Panc1 (cell line): Measurements from ENCODE around the gene BRF1. TPM values are rescaled to one million over a fixed set of nuclear protein-coding genes. Genes with fewer than 3 reads are reported as not detected.

Experiments
- ATAC-seq: fragments of 200-7000 bp; cut with Tn5 transposase; 2 replicates; pipeline ENCODE4 v1.9.1; 2020; ENCODE audit warnings: mild to moderate bottlenecking, moderate library complexity
- BruUV-seq: library from RNA; stranded (reverse); fragments of 400-500 nt; replicated peaks from 2 replicates; lab custom pipeline; 2021; lab: Mats Ljungman, UMichigan
- CTCF ChIA-PET: fragments of 300-600 bp; sonication (Branson Sonifier 250); formaldehyde crosslinking; loops from one replicate; lab custom pipeline; 2022; ENCODE audit warnings: antibody characterized with exemption; lab: Charles Lee
- POLR2A ChIA-PET: fragments of 300-600 bp; sonication (Branson Sonifier 250); formaldehyde crosslinking; loops from one replicate; lab custom pipeline; 2022; ENCODE audit warnings: antibody characterized with exemption; lab: Charles Lee
- DNase-seq: peaks from one replicate; pipeline ENCODE4 v3.0.0-alpha.2; 2010; ENCODE audit warnings: low read depth, low spot score
- H3K27ac ChIP-seq: 2 replicates; pipeline ENCODE4 v1.5.1; 2011; ENCODE audit warnings: mild to moderate bottlenecking, low read length, inconsistent platforms
- H3K27me3 ChIP-seq: fragments of 200-500 bp; sonication (Bioruptor generic); 2 replicates; pipeline ENCODE4 v1.6.0; 2014; ENCODE audit warnings: low read length, inconsistent platforms; ENCODE audit not compliant: control insufficient read depth, insufficient read depth
- H3K36me3 ChIP-seq: fragments of 200-500 bp; sonication (Bioruptor generic); 2 replicates; pipeline ENCODE4 v1.5.1; 2014; ENCODE audit warnings: inconsistent platforms, mild to moderate bottlenecking, low read length, moderate library complexity; ENCODE audit not compliant: control insufficient read depth, insufficient read depth
- H3K4me1 ChIP-seq: 2 replicates; pipeline ENCODE4 v1.5.1; 2011; ENCODE audit warnings: inconsistent platforms, mild to moderate bottlenecking, low read length, moderate library complexity; ENCODE audit not compliant: control insufficient read depth, insufficient read depth
- H3K4me3 ChIP-seq, 2 experiments: 2 replicates each; pipeline ENCODE4 v1.5.1; 2011 to 2012; ENCODE audit warnings: low read depth in 2 of 2, low read length in 2 of 2, mild to moderate bottlenecking in 2 of 2, inconsistent platforms in 1 of 2, moderate library complexity in 1 of 2
- H3K9me3 ChIP-seq: fragments of 200-500 bp; sonication (Bioruptor generic); 2 replicates; pipeline ENCODE4 v1.5.1; 2014; ENCODE audit warnings: low read depth, mild to moderate bottlenecking, inconsistent platforms, low read length, moderate library complexity; ENCODE audit not compliant: control insufficient read depth, insufficient read depth
- POLR2AphosphoS5 ChIP-seq: IDR thresholded peaks from 2 replicates; pipeline ENCODE4 v1.6.1; 2012; ENCODE audit warnings: mild to moderate bottlenecking, low read depth, low read length, moderate library complexity
- SIN3A ChIP-seq: IDR thresholded peaks from 2 replicates; pipeline ENCODE4 v1.6.1; 2012; ENCODE audit warnings: low read depth, mild to moderate bottlenecking, low read length, moderate library complexity, borderline replicate concordance; ENCODE audit not compliant: insufficient read depth
- TCF7L2 ChIP-seq: IDR thresholded peaks from 2 replicates; pipeline ENCODE4 v1.6.1; 2011; ENCODE audit warnings: mild to moderate bottlenecking, low read depth, low read length, inconsistent platforms
- in situ Hi-C: cut with HindIII; loops from 2 replicates; pipeline ENCODE4 v1.10.0; 2016; ENCODE audit warnings: low sequenced_read_pairs, low pct_unique_long_range_greater_than_20kb
- intact Hi-C: fragments of 100-400 bp; cut with micrococcal nuclease; formaldehyde crosslinking; loops from one replicate; pipeline ENCODE4 v1.10.0; 2022; ENCODE audit not compliant: unreplicated experiment
- total RNA-seq: library from RNA; stranded (reverse); gene quantifications from one replicate; pipeline ENCODE4 v1.2.1, GENCODE V29; 2021; ENCODE audit not compliant: unreplicated experiment
- TF ChIP-seq, protein P1 (sequence below): fragments of 450-650 bp; IDR thresholded peaks from 2 replicates; pipeline ENCODE4 v1.5.1; 2017; ENCODE audit warnings: mild to moderate bottlenecking
- TF ChIP-seq, protein P2 (sequence below), 2 experiments: IDR thresholded peaks; 2 replicates each; pipeline ENCODE4 v1.6.1; 2011 to 2012; ENCODE audit warnings: low read depth in 2 of 2, control low read depth in 1 of 2, low read length in 1 of 2, mild to moderate bottlenecking in 1 of 2, moderate library complexity in 1 of 2; ENCODE audit not compliant: insufficient read depth in 1 of 2

BRF1 gene
- total RNA-seq, 1 experiment from 2014 or later: 25.0 TPM

DNA sequence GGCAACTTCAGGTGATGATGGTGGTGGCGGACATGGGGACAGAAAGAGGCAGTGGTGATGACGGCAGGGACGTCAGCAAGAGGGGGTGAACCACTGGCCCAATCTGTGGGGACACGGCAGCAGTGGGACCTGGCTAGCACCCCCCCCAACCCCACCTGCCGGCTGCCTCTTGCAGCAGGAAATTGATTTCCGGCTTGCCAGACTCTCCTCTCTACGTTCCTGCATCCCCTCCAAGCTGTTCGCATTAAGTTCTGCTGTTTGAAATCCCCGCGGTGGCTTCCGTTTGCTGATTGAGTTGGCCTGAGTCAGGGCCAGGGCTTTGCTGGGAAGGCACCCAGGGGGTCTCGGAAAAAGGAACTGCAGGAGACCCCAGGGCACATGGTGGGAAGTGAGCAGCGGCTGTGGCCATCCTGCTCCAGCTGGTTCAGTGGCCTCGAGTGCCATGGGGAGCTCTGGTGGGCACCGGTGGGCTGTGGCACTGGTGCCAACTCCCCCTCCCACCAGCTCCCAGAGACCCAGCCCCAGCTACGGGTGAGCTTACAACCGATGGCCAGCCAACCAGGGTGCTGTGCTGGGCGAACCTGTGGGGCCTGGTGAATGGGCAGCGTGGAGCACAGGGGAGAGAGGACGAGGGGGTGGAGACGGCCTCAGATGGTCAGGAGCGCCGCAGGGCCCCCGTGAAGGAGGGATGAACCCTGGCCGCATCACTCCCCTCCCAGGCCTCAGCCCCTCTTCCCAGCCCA is 105.1 kb downstream of the BRF1 start:
- H3K36me3 ChIP-seq: no peaks in the 10 kb centered on the region
- ChIA-PET POLR2A (interaction anchor here (0.6 kb wide), 1 partner anchor 59 kb away, joined by 4 read pairs; no protein-coding TSS in a partner anchor), CTCF (interaction anchor here (1.0 kb wide), 1 partner anchor 105 kb away, joined by 3 read pairs; no protein-coding TSS in a partner anchor)
- peaks cover 4% of the 10 kb centered on the region; the same call in 1 of the 2 replicates for H3K4me1 ChIP-seq
- no peak for DNase-seq
- no peak for TF ChIP-seq POLR2AphosphoS5
- no peak for TF ChIP-seq SIN3A
- TF ChIP-seq, protein P1, sequence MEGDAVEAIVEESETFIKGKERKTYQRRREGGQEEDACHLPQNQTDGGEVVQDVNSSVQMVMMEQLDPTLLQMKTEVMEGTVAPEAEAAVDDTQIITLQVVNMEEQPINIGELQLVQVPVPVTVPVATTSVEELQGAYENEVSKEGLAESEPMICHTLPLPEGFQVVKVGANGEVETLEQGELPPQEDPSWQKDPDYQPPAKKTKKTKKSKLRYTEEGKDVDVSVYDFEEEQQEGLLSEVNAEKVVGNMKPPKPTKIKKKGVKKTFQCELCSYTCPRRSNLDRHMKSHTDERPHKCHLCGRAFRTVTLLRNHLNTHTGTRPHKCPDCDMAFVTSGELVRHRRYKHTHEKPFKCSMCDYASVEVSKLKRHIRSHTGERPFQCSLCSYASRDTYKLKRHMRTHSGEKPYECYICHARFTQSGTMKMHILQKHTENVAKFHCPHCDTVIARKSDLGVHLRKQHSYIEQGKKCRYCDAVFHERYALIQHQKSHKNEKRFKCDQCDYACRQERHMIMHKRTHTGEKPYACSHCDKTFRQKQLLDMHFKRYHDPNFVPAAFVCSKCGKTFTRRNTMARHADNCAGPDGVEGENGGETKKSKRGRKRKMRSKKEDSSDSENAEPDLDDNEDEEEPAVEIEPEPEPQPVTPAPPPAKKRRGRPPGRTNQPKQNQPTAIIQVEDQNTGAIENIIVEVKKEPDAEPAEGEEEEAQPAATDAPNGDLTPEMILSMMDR: no peak
- TF ChIP-seq TCF7L2: no peak
- TF ChIP-seq, protein P2, sequence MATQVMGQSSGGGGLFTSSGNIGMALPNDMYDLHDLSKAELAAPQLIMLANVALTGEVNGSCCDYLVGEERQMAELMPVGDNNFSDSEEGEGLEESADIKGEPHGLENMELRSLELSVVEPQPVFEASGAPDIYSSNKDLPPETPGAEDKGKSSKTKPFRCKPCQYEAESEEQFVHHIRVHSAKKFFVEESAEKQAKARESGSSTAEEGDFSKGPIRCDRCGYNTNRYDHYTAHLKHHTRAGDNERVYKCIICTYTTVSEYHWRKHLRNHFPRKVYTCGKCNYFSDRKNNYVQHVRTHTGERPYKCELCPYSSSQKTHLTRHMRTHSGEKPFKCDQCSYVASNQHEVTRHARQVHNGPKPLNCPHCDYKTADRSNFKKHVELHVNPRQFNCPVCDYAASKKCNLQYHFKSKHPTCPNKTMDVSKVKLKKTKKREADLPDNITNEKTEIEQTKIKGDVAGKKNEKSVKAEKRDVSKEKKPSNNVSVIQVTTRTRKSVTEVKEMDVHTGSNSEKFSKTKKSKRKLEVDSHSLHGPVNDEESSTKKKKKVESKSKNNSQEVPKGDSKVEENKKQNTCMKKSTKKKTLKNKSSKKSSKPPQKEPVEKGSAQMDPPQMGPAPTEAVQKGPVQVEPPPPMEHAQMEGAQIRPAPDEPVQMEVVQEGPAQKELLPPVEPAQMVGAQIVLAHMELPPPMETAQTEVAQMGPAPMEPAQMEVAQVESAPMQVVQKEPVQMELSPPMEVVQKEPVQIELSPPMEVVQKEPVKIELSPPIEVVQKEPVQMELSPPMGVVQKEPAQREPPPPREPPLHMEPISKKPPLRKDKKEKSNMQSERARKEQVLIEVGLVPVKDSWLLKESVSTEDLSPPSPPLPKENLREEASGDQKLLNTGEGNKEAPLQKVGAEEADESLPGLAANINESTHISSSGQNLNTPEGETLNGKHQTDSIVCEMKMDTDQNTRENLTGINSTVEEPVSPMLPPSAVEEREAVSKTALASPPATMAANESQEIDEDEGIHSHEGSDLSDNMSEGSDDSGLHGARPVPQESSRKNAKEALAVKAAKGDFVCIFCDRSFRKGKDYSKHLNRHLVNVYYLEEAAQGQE (IDR thresholded peaks at IDR 0.05; ENCODE audit: insufficient read depth in 1 of 2, low read depth in 2 of 2, low read length in 1 of 2): no peak
- ATAC-seq: no peak
- in situ Hi-C loops (no loop called here), intact Hi-C loops (no loop called here)
- no peak overlapping the region for H3K4me3 ChIP-seq
- no peak overlapping the region for H3K27ac ChIP-seq
- no peaks in the 10 kb centered on the region for H3K27me3 ChIP-seq
- no TSS peak for BruUV-seq
- H3K9me3 ChIP-seq: no peaks in the 10 kb centered on the region

DNA sequence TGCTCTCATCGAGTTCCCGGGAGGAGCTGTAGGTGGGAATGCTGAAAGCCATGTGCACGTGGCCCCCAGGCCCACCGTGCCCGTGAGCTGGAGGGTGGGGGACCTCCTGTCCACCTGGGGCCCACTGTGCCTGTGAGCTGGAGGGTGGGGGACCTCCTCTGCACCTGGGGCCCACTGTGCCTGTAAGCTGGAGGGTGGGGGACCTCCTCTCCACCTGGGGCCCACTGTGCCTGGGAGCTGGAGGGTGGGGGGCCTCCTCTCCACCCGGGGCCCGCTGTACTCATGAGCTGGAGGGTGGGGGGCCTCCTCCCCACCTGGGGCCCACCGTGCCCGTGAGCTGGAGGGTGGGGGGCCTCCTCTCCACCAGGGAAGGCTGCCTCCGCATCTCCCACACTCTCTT is 105.8 kb downstream of the BRF1 start:
- POLR2A ChIA-PET: interaction anchor here (0.6 kb wide), 1 partner anchor 60 kb away, joined by 4 read pairs; no protein-coding TSS in a partner anchor
- intact Hi-C loops (no loop called here), in situ Hi-C loops (no loop called here)
- H3K4me3 ChIP-seq: no peak overlapping the region
- ATAC-seq (no peak), DNase-seq (no peak)
- no TSS peak for BruUV-seq
- H3K9me3 ChIP-seq: no peaks in the 10 kb centered on the region
- H3K27me3 ChIP-seq: no peaks in the 10 kb centered on the region
- TF ChIP-seq, protein P1: no peak
- TF ChIP-seq SIN3A: no peak
- TF ChIP-seq TCF7L2: no peak
- TF ChIP-seq, protein P2 (IDR thresholded peaks at IDR 0.05; ENCODE audit: insufficient read depth in 1 of 2, low read depth in 2 of 2, low read length in 1 of 2): no peak
- peaks cover 4% of the 10 kb centered on the region; the same call in 1 of the 2 replicates for H3K4me1 ChIP-seq
- no peaks in the 10 kb centered on the region for H3K36me3 ChIP-seq
- no peak overlapping the region for H3K27ac ChIP-seq
- CTCF ChIA-PET: interaction anchor here (1.0 kb wide), 1 partner anchor 105 kb away, joined by 3 read pairs; no protein-coding TSS in a partner anchor
